WTC11 (cell line): ENCODE measurements around the gene C19orf73. TPM values are rescaled to one million over a fixed set of nuclear protein-coding genes. Genes with fewer than 3 reads are reported as not detected.

Experiments
- AR ChIP-seq: fragments of 250-450 bp; sonication (Bioruptor Pico); IDR thresholded peaks from 2 replicates; pipeline ENCODE4 v1.9.0; 2021; ENCODE audit warnings: mild to moderate bottlenecking
- ATF1 ChIP-seq: sonication (generic); formaldehyde crosslinking; IDR thresholded peaks from 2 replicates; pipeline ENCODE4 v1.8.1; 2023; ENCODE audit warnings: mild to moderate bottlenecking, moderate library complexity, missing genetic modification reagents
- CDX4 ChIP-seq: fragments of 250-450 bp; sonication (Bioruptor Pico); IDR thresholded peaks from 2 replicates; pipeline ENCODE4 v1.9.0; 2021; ENCODE audit warnings: moderate library complexity, mild to moderate bottlenecking, inconsistent platforms, borderline replicate concordance
- E2F5 ChIP-seq: sonication (generic); formaldehyde crosslinking; IDR thresholded peaks from 2 replicates; pipeline ENCODE4 v1.8.1; 2022; ENCODE audit warnings: mild to moderate bottlenecking, moderate library complexity, missing genetic modification reagents
- ELF4 ChIP-seq: sonication (generic); formaldehyde crosslinking; IDR thresholded peaks from 2 replicates; pipeline ENCODE4 v1.8.1; 2022; ENCODE audit warnings: low read depth, mild to moderate bottlenecking, moderate library complexity, missing genetic modification reagents
- EMX1 ChIP-seq: fragments of 250-450 bp; sonication (Bioruptor Pico); IDR thresholded peaks from 2 replicates; pipeline ENCODE4 v1.8.0; 2021; ENCODE audit warnings: mild to moderate bottlenecking
- ESRRA ChIP-seq: sonication (generic); formaldehyde crosslinking; IDR thresholded peaks from 2 replicates; pipeline ENCODE4 v1.8.1; 2022; ENCODE audit warnings: mild to moderate bottlenecking, missing genetic modification reagents, borderline replicate concordance
- FOXK1 ChIP-seq: sonication (generic); formaldehyde crosslinking; IDR thresholded peaks from 2 replicates; pipeline ENCODE4 v1.8.0; 2022; ENCODE audit warnings: mild to moderate bottlenecking, moderate library complexity, missing genetic modification reagents
- GRHL2 ChIP-seq: fragments of 250-450 bp; sonication (Bioruptor Pico); IDR thresholded peaks from 2 replicates; pipeline ENCODE4 v1.8.0; 2022; ENCODE audit warnings: mild to moderate bottlenecking, moderate library complexity; ENCODE audit not compliant: insufficient replicate concordance, severe bottlenecking
- HMGXB4 ChIP-seq: sonication (generic); formaldehyde crosslinking; IDR thresholded peaks from 2 replicates; pipeline ENCODE4 v1.8.1; 2023; ENCODE audit warnings: mild to moderate bottlenecking, moderate library complexity, missing genetic modification reagents
- MXD4 ChIP-seq: fragments of 250-450 bp; sonication (Bioruptor Pico); IDR thresholded peaks from 2 replicates; pipeline ENCODE4 v1.8.0; 2021; ENCODE audit warnings: mild to moderate bottlenecking, moderate library complexity, borderline replicate concordance
- NFATC4 ChIP-seq: fragments of 250-450 bp; sonication (Bioruptor Pico); IDR thresholded peaks from 2 replicates; pipeline ENCODE4 v1.9.0; 2021; ENCODE audit warnings: mild to moderate bottlenecking
- NFE2L1 ChIP-seq: sonication (generic); formaldehyde crosslinking; IDR thresholded peaks from 2 replicates; pipeline ENCODE4 v1.8.1; 2023; ENCODE audit warnings: missing genetic modification reagents
- SP1 ChIP-seq: sonication (generic); formaldehyde crosslinking; conservative IDR thresholded peaks from 2 replicates; pipeline ENCODE4 v1.8.1; 2022; ENCODE audit warnings: missing genetic modification reagents
- TCF7 ChIP-seq: sonication (generic); formaldehyde crosslinking; IDR thresholded peaks from 2 replicates; pipeline ENCODE4 v1.8.0; 2022; ENCODE audit warnings: mild to moderate bottlenecking, low read depth, missing genetic modification reagents, moderate library complexity
- TP53 ChIP-seq: sonication (generic); formaldehyde crosslinking; IDR thresholded peaks from 2 replicates; pipeline ENCODE4 v1.8.1; 2023; ENCODE audit warnings: mild to moderate bottlenecking, missing genetic modification reagents
- USF1 ChIP-seq: sonication (generic); formaldehyde crosslinking; IDR thresholded peaks from 2 replicates; pipeline ENCODE4 v1.8.0; 2022; ENCODE audit warnings: mild to moderate bottlenecking, missing genetic modification reagents
- USF2 ChIP-seq: sonication (generic); formaldehyde crosslinking; IDR thresholded peaks from 2 replicates; pipeline ENCODE4 v1.8.1; 2023; ENCODE audit warnings: mild to moderate bottlenecking, missing genetic modification reagents, moderate library complexity
- ZBTB21 ChIP-seq: sonication (generic); formaldehyde crosslinking; IDR thresholded peaks from 2 replicates; pipeline ENCODE4 v1.8.1; 2023; ENCODE audit warnings: mild to moderate bottlenecking, missing genetic modification reagents, borderline replicate concordance
- ZNF263 ChIP-seq: sonication (generic); formaldehyde crosslinking; IDR thresholded peaks from 2 replicates; pipeline ENCODE4 v1.8.1; 2022; ENCODE audit warnings: low read depth, mild to moderate bottlenecking, moderate library complexity, missing genetic modification reagents
- ZNF423 ChIP-seq: fragments of 250-450 bp; sonication (Bioruptor Pico); IDR thresholded peaks from 2 replicates; pipeline ENCODE4 v2.1.2; 2022; ENCODE audit warnings: mild to moderate bottlenecking, moderate library complexity
- ZNF512 ChIP-seq: sonication (generic); formaldehyde crosslinking; IDR thresholded peaks from 2 replicates; pipeline ENCODE4 v1.8.1; 2022; ENCODE audit warnings: missing genetic modification reagents, borderline replicate concordance
- ZNF671 ChIP-seq: fragments of 250-450 bp; sonication (Bioruptor Pico); IDR thresholded peaks from 2 replicates; pipeline ENCODE4 v1.8.0; 2021; ENCODE audit warnings: mild to moderate bottlenecking
- total RNA-seq: library from RNA; stranded (reverse); gene quantifications from 3 replicates; pipeline ENCODE4 v1.2.3, GENCODE V29; 2021
- TF ChIP-seq, protein P1 (sequence below): fragments of 200-600 bp; IDR thresholded peaks from 2 replicates; pipeline ENCODE4 v1.8.0; 2022; ENCODE audit warnings: antibody characterized with exemption
- TF ChIP-seq, protein P2 (sequence below): sonication (generic); formaldehyde crosslinking; IDR thresholded peaks from 2 replicates; pipeline ENCODE4 v1.8.1; 2023; ENCODE audit warnings: mild to moderate bottlenecking, missing genetic modification reagents

The C19orf73 gene
- total RNA-seq, 1 experiment from 2014 or later = 3.2 TPM

GRCh38 chr19:49113762-49114629 is 4.9 kb downstream of the C19orf73 start, which contains the start of gene LIN7B (continued):
- TF ChIP-seq, protein P1, sequence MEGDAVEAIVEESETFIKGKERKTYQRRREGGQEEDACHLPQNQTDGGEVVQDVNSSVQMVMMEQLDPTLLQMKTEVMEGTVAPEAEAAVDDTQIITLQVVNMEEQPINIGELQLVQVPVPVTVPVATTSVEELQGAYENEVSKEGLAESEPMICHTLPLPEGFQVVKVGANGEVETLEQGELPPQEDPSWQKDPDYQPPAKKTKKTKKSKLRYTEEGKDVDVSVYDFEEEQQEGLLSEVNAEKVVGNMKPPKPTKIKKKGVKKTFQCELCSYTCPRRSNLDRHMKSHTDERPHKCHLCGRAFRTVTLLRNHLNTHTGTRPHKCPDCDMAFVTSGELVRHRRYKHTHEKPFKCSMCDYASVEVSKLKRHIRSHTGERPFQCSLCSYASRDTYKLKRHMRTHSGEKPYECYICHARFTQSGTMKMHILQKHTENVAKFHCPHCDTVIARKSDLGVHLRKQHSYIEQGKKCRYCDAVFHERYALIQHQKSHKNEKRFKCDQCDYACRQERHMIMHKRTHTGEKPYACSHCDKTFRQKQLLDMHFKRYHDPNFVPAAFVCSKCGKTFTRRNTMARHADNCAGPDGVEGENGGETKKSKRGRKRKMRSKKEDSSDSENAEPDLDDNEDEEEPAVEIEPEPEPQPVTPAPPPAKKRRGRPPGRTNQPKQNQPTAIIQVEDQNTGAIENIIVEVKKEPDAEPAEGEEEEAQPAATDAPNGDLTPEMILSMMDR = no peak
- no peak for TF ChIP-seq MXD4 (CRISPR knock-in tag)
- TF ChIP-seq ZNF423 (CRISPR knock-in tag) = peak; percentile 63
- 0 out of 2 replicates have a peak, but pooled peaks have one; percentile 28 for TF ChIP-seq NFE2L1
- no peak for TF ChIP-seq TCF7
- TF ChIP-seq USF1 (CRISPR knock-in tag) = peak; percentile 91
- no peak for TF ChIP-seq AR (CRISPR knock-in tag)
- peak; percentile 90 for TF ChIP-seq SP1 (CRISPR knock-in tag)
- TF ChIP-seq ESRRA (CRISPR knock-in tag) = no peak
- TF ChIP-seq ZBTB21 (CRISPR knock-in tag) = no peak
- TF ChIP-seq NFATC4 (CRISPR knock-in tag) = no peak
- no peak for TF ChIP-seq TP53 (CRISPR knock-in tag)
- TF ChIP-seq ZNF263 (CRISPR knock-in tag) = no peak
- peak; percentile 89 for TF ChIP-seq USF2 (CRISPR knock-in tag)
- TF ChIP-seq FOXK1 = no peak
- TF ChIP-seq ZNF512 = no peak
- TF ChIP-seq GRHL2 = no peak
- no peak for TF ChIP-seq EMX1 (CRISPR knock-in tag)
- TF ChIP-seq HMGXB4 = no peak; the same call in 1 of the 2 replicates
- no peak for TF ChIP-seq E2F5 (CRISPR knock-in tag)
- TF ChIP-seq, protein P2, sequence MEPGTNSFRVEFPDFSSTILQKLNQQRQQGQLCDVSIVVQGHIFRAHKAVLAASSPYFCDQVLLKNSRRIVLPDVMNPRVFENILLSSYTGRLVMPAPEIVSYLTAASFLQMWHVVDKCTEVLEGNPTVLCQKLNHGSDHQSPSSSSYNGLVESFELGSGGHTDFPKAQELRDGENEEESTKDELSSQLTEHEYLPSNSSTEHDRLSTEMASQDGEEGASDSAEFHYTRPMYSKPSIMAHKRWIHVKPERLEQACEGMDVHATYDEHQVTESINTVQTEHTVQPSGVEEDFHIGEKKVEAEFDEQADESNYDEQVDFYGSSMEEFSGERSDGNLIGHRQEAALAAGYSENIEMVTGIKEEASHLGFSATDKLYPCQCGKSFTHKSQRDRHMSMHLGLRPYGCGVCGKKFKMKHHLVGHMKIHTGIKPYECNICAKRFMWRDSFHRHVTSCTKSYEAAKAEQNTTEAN (CRISPR knock-in tag) = no peak
- no peak for TF ChIP-seq ATF1 (CRISPR knock-in tag)
- TF ChIP-seq ELF4 (CRISPR knock-in tag) = no peak
- TF ChIP-seq CDX4 (CRISPR knock-in tag) = no peak
- 0 out of 2 replicates have a peak, but pooled peaks have one; percentile 7 for TF ChIP-seq ZNF671 (CRISPR knock-in tag)
